GM23248 (cell line): ENCODE results near the gene POC1A. TPM values are rescaled to one million over a fixed set of nuclear protein-coding genes. Genes with fewer than 3 reads are reported as not detected.

Experiments used
- DNase-seq: peaks from one replicate; pipeline ENCODE4 v3.0.0-alpha.2; 2015
- H2AFZ ChIP-seq: fragments of 200-600 bp; sonication (generic); 2 replicates; pipeline ENCODE4 v1.6.1; 2016; ENCODE audit warnings: antibody characterized with exemption
- H3F3A ChIP-seq: fragments of 200-600 bp; sonication (generic); 2 replicates; pipeline ENCODE4 v1.6.1; 2016; ENCODE audit warnings: mild to moderate bottlenecking, antibody characterized with exemption, mixed run types; ENCODE audit not compliant: insufficient read depth
- H3K27ac ChIP-seq: fragments of 200-600 bp; sonication (generic); 2 replicates; pipeline ENCODE4 v1.5.1; 2016; ENCODE audit warnings: mild to moderate bottlenecking
- H3K27me3 ChIP-seq: fragments of 200-600 bp; sonication (generic); replicated peaks from 2 replicates; pipeline ENCODE4 v1.6.1; 2016; ENCODE audit warnings: mild to moderate bottlenecking; ENCODE audit not compliant: insufficient read depth
- H3K36me3 ChIP-seq: fragments of 200-600 bp; sonication (generic); 2 replicates; pipeline ENCODE4 v1.6.1; 2016; ENCODE audit warnings: low read depth, mild to moderate bottlenecking
- H3K4me1 ChIP-seq: fragments of 200-600 bp; sonication (generic); 2 replicates; pipeline ENCODE4 v1.6.1; 2016; ENCODE audit warnings: mild to moderate bottlenecking; ENCODE audit not compliant: insufficient read depth
- H3K4me2 ChIP-seq: fragments of 200-600 bp; sonication (generic); one replicate; pipeline ENCODE4 v1.6.1; 2016; ENCODE audit warnings: mild to moderate bottlenecking; ENCODE audit not compliant: unreplicated experiment
- H3K4me3 ChIP-seq: fragments of 200-600 bp; sonication (generic); 2 replicates; pipeline ENCODE4 v1.5.1; 2016; ENCODE audit warnings: mild to moderate bottlenecking
- H3K79me2 ChIP-seq: fragments of 200-600 bp; sonication (generic); 2 replicates; pipeline ENCODE4 v1.6.1; 2016; ENCODE audit warnings: mild to moderate bottlenecking; ENCODE audit not compliant: insufficient read depth
- H3K9ac ChIP-seq: fragments of 200-600 bp; sonication (generic); 2 replicates; pipeline ENCODE4 v1.6.1; 2016; ENCODE audit warnings: mild to moderate bottlenecking
- H3K9me2 ChIP-seq: fragments of 200-600 bp; sonication (generic); 2 replicates; pipeline ENCODE4 v1.6.1; 2016; ENCODE audit warnings: mixed run types, mild to moderate bottlenecking, moderate library complexity; ENCODE audit not compliant: insufficient read depth
- H3K9me3 ChIP-seq: fragments of 200-600 bp; sonication (generic); one replicate; pipeline ENCODE4 v1.6.1; 2017; ENCODE audit warnings: low read depth
- H4K20me1 ChIP-seq: fragments of 200-600 bp; sonication (generic); 2 replicates; pipeline ENCODE4 v1.6.0; 2016; ENCODE audit not compliant: insufficient read depth
- EZH2 ChIP-seq: fragments of 200-600 bp; sonication (generic); IDR thresholded peaks from 2 replicates; pipeline ENCODE4 v1.6.1; 2018; ENCODE audit warnings: antibody characterized with exemption, mild to moderate bottlenecking; ENCODE audit not compliant: insufficient read depth, poor library complexity, severe bottlenecking
- EZH2phosphoT487 ChIP-seq: fragments of 200-600 bp; sonication (generic); IDR thresholded peaks from 2 replicates; pipeline ENCODE4 v1.6.1; 2018; ENCODE audit warnings: antibody characterized with exemption, moderate library complexity, mild to moderate bottlenecking, low read depth; ENCODE audit not compliant: insufficient read depth
- WGBS, 2 experiments: methylation state at CpG; one replicate each; pipeline ENCODE4 v1.1.6; 2015 to 2017; ENCODE audit warnings: low lambda C conversion rate in 2 of 2, low coverage in 1 of 2; ENCODE audit errors: missing lambda C conversion rate in 2 of 2; 5-methylcytosine and 5-hydroxymethylcytosine counted together
- in situ Hi-C: fragments of 300-500 bp; cut with MboI; formaldehyde crosslinking; loops from 2 replicates; pipeline ENCODE4 v1.15.0; 2020
- polyA plus RNA-seq: library from polyadenylated mRNA; unstranded; fragments of >200 nt; fragmentation: Nextera tagmentation; extraction: Ambion mirVana; gene quantifications from 2 replicates; pipeline ENCODE4 v1.2.1, GENCODE V29; 2016
- total RNA-seq: library from RNA; depleted of rRNA; stranded (reverse); fragments of >200 nt; shearing (Covaris generic); gene quantifications from 2 replicates; pipeline ENCODE4 v1.2.3, GENCODE V29; 2014

Gene POC1A
- total and polyA plus RNA-seq, 2 experiments from 2014 or later, result 5.2 to 11.0 TPM

- Histone ChIP-seq H3K27ac (no peak overlapping the region), H3K4me3 (no peak overlapping the region), H3K4me2 (no peak overlapping the region), H2AFZ (no peak overlapping the region), H3K79me2 (no peaks in the 10 kb centered on the region), H3K27me3 (no peaks in the 10 kb centered on the region), H4K20me1 (no peaks in the 10 kb centered on the region), H3K9ac (no peak overlapping the region), H3K4me1 (peaks cover 11% of the 10 kb centered on the region), H3K9me2 (no peaks in the 10 kb centered on the region), H3K9me3 (no peaks in the 10 kb centered on the region), H3K36me3 (no peaks in the 10 kb centered on the region), H3F3A (0 out of 2 replicates have a peak, but pooled peaks cover 7% of the 10 kb centered on the region)
- DNase-seq, result no peak
- TF ChIP-seq EZH2 (no peak), EZH2phosphoT487 (no peak)
- in situ Hi-C loops, result no loop called here
- WGBS, 2 experiments, result 56 to 85% methylated on average over 3 of the region's 3 CpGs
These were observed 31.6 kb upstream of the POC1A start for GRCh38 chr3:52185837-52186236.

DNA sequence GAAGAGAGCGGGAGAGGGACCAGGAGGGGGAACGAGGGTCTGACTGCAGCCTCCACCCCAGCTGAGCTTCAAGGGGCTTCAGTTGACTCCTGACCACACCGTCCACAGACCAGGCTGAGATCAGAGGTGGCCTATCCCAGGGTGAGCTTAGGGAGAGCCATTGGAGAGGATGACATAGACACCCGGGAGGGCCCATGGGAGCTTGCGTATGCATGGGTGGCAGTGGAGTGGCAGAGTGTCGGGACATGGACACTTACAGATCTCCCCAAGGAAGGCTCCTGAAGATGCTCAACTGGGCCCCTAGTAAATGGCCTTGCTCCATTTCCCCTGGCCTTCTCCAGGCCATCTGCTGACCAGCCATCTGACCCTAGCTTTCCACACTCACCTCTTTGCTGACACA lies 31.1 kb upstream of the POC1A start:
- Histone ChIP-seq H3K27ac (no peak overlapping the region), H3K9me3 (no peaks in the 10 kb centered on the region), H3K79me2 (no peaks in the 10 kb centered on the region), H3K4me1 (peaks cover 6% of the 10 kb centered on the region), H3K27me3 (no peaks in the 10 kb centered on the region), H3F3A (0 out of 2 replicates have a peak, but pooled peaks cover 7% of the 10 kb centered on the region), H3K36me3 (no peaks in the 10 kb centered on the region), H3K4me2 (no peak overlapping the region), H3K9me2 (no peaks in the 10 kb centered on the region), H3K4me3 (no peak overlapping the region), H3K9ac (no peak overlapping the region), H4K20me1 (no peaks in the 10 kb centered on the region), H2AFZ (no peak overlapping the region)
- DNase-seq, result no peak
- TF ChIP-seq EZH2phosphoT487, result no peak
- no peak for TF ChIP-seq EZH2
- WGBS, 2 experiments, result 89 to 95% methylated on average over 6 of the region's 6 CpGs
- in situ Hi-C loops, result no loop called here

DNA sequence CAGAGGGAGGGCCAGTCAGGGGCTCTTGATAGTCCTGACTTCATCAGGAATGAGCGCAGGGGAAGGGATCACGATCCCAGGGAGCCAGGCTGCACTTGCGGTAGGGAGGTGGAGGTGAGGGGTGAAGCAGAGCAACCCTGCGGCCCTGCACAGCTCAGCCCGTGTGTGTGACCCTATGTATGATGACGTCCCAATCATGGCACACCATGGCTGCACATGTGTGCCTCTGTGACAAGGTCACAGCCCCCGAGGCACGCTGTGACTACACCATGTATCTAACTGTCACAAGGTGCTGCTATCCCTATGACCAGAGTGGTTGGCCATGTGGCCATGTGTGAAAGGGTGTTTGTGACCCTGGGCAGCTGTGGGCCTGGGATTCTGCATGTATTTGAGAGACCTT lies 30.5 kb upstream of the POC1A start:
- Histone ChIP-seq H3K4me2 (no peak overlapping the region), H3K27me3 (no peaks in the 10 kb centered on the region), H3K36me3 (no peaks in the 10 kb centered on the region), H3K27ac (no peak overlapping the region), H2AFZ (no peak overlapping the region), H3K79me2 (no peaks in the 10 kb centered on the region), H3K9ac (no peak overlapping the region), H4K20me1 (no peaks in the 10 kb centered on the region), H3F3A (0 out of 2 replicates have a peak, but pooled peaks cover 7% of the 10 kb centered on the region), H3K4me3 (no peak overlapping the region), H3K9me2 (no peaks in the 10 kb centered on the region), H3K9me3 (no peaks in the 10 kb centered on the region), H3K4me1 (no peaks in the 10 kb centered on the region; the same call in 1 of the 2 replicates)
- no peak for DNase-seq
- in situ Hi-C loops, result no loop called here
- TF ChIP-seq EZH2phosphoT487, result no peak
- no peak for TF ChIP-seq EZH2
- 78 to 83% methylated on average over 8 of the region's 8 CpGs for WGBS, 2 experiments

DNA sequence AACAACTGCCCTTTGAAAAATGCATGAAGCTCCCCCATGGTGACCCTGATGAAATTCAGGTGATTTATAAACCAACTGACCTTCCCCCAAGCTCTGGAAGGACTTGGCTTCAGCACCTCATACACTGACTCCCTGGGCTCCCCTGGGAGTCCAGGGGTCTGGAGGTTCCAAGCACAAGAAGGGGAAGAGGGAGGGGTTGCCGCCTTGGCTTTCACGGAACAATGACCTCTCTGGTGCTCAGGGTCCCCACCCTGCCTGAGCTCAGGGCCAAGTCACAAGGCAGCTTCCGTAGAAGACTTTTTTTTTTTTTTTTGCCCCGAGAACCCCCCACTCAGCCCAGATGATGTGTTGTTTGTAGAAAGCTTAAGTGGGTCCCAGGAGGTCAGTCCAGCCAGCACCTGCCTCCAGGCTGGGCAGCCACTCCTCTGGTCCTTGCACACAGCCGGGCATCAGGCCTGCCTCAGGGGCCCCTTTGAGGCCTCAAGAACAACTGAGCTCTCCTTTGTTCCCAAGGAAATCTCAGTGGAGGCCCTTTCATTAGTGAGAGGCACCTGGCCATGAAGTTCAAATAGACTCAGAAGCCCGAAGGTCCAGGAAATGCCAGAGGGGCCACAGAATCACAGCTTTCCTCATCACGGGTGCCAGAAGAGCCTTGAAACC lies 29.7 kb upstream of the POC1A start:
- WGBS, 2 experiments, result 69 to 86% methylated on average over 6 to 7 of the region's 7 CpGs
- no peaks in the 10 kb centered on the region for H3K9me3 ChIP-seq

More for the DNA sequence above, 29.7 kb upstream of the POC1A start:
- Histone ChIP-seq H3K4me2 (no peak overlapping the region), H3K36me3 (no peaks in the 10 kb centered on the region), H3F3A (0 out of 2 replicates have a peak, but pooled peaks cover 7% of the 10 kb centered on the region), H3K9ac (no peak overlapping the region), H3K9me2 (no peaks in the 10 kb centered on the region), H3K4me1 (no peaks in the 10 kb centered on the region), H3K27ac (no peak overlapping the region), H3K79me2 (no peaks in the 10 kb centered on the region), H3K27me3 (no peaks in the 10 kb centered on the region), H4K20me1 (no peaks in the 10 kb centered on the region), H3K4me3 (no peak overlapping the region), H2AFZ (no peak overlapping the region)
- DNase-seq, result no peak
- TF ChIP-seq EZH2phosphoT487 (no peak), EZH2 (no peak)
- in situ Hi-C loops, result no loop called here
